HEK293T (cell line): ENCODE results near the gene FAM117A.
"Not testable (repeated sequence)": the region's sequence is repeated elsewhere in the genome, so short reads cannot be mapped to it uniquely, and the experiment has no call there.

Source experiments
- CTCF ChIA-PET: fragments of 350-600 bp; formaldehyde crosslinking; extraction: SDS; loops from one replicate; lab custom pipeline; 2021; ENCODE audit warnings: antibody characterized with exemption, inconsistent platforms; lab: Yijun Ruan, JAX
- POLR2A ChIA-PET: fragments of 350-600 bp; formaldehyde crosslinking; extraction: SDS; loops from one replicate; lab custom pipeline; 2020; ENCODE audit warnings: antibody characterized with exemption, inconsistent platforms; lab: Yijun Ruan, JAX
- DNase-seq: peaks from one replicate; pipeline ENCODE4 v3.0.0; 2012; ENCODE audit warnings: mixed read lengths; ENCODE audit errors: extremely low spot score
- ARNT ChIP-seq: fragments of 450-650 bp; IDR thresholded peaks from 2 replicates; pipeline ENCODE4 v1.6.1; 2017; ENCODE audit warnings: mild to moderate bottlenecking
- BHLHE40 ChIP-seq: fragments of 450-650 bp; IDR thresholded peaks from 2 replicates; pipeline ENCODE4 v1.6.1; 2016; ENCODE audit warnings: mild to moderate bottlenecking, moderate library complexity, borderline replicate concordance
- CTBP1 ChIP-seq: fragments of 450-650 bp; IDR thresholded peaks from 2 replicates; pipeline ENCODE4 v1.6.1; 2016; ENCODE audit warnings: borderline replicate concordance
- ELF4 ChIP-seq: fragments of 450-650 bp; IDR thresholded peaks from 2 replicates; pipeline ENCODE4 v1.6.1; 2017; ENCODE audit warnings: antibody characterized with exemption
- FOXA1 ChIP-seq: fragments of 450-650 bp; IDR thresholded peaks from 2 replicates; pipeline ENCODE4 v1.6.1; 2016; ENCODE audit warnings: mild to moderate bottlenecking
- FOXK2 ChIP-seq: fragments of 450-650 bp; IDR thresholded peaks from 2 replicates; pipeline ENCODE4 v1.6.1; 2016; ENCODE audit warnings: mild to moderate bottlenecking
- FOXM1 ChIP-seq: fragments of 450-650 bp; IDR thresholded peaks from 2 replicates; pipeline ENCODE4 v1.6.1; 2017; ENCODE audit warnings: mild to moderate bottlenecking, borderline replicate concordance
- HDGF ChIP-seq: fragments of 450-650 bp; IDR thresholded peaks from 2 replicates; pipeline ENCODE4 v1.6.1; 2017; ENCODE audit warnings: antibody characterized with exemption, borderline replicate concordance
- L3MBTL2 ChIP-seq: fragments of 450-650 bp; conservative IDR thresholded peaks from 2 replicates; pipeline ENCODE4 v1.6.1; 2016; ENCODE audit warnings: mild to moderate bottlenecking
- LEF1 ChIP-seq: fragments of 450-650 bp; IDR thresholded peaks from 2 replicates; pipeline ENCODE4 v1.6.1; 2017; ENCODE audit warnings: mild to moderate bottlenecking, borderline replicate concordance
- NFRKB ChIP-seq: fragments of 450-650 bp; IDR thresholded peaks from 2 replicates; pipeline ENCODE4 v1.6.1; 2016; ENCODE audit warnings: mild to moderate bottlenecking, moderate library complexity
- SP1 ChIP-seq: fragments of 450-650 bp; IDR thresholded peaks from 2 replicates; pipeline ENCODE4 v1.6.1; 2017
- SUZ12 ChIP-seq: fragments of 450-650 bp; IDR thresholded peaks from 2 replicates; pipeline ENCODE4 v1.6.1; 2016; ENCODE audit warnings: mild to moderate bottlenecking
- TARDBP ChIP-seq: fragments of 450-650 bp; IDR thresholded peaks from 2 replicates; pipeline ENCODE4 v1.6.1; 2016
- ZNF384 ChIP-seq: fragments of 450-650 bp; IDR thresholded peaks from 2 replicates; pipeline ENCODE4 v1.6.1; 2016
- TF ChIP-seq, protein P1 (sequence below): fragments of 450-650 bp; IDR thresholded peaks from 2 replicates; pipeline ENCODE4 v1.6.1; 2016

FAM117A gene

DNA sequence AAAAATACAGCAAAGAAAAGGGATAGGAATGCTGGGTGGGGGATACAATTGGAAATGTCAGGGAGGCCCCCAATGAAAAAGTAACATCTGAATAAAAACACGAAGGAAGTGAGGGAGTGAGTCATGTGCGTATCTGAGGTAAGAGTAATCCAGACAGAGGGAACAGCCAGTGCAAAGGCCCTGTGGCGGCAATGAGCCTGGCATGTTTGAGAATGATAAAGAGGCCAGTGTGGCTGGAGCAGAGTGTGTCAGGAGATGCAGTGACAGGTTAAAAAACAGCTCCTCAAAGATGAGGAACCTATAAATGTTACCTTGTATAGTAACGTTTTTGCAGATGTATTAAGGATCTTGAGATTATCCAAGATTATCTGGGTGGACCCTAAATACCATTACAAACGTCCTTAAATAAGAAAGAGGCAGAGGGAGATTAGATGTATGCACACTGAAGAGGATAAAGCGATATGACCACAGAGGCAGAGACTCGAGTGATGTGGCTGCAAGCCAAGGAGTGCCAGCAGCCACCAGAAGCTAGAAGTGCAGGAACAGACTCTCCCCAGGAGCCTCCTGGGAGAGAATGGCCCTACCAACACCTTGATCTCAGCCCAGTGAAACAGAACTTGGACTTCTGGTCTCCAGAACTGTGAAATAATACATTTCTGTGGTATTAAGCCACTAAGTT is 38.3 kb downstream of the FAM117A start:
- no peak for DNase-seq
- TF ChIP-seq FOXK2 (no peak), SP1 (no peak), FOXA1 (no peak), L3MBTL2 (no peak), ELF4 (no peak), FOXM1 (no peak), NFRKB (no peak), BHLHE40 (no peak), ZNF384 (no peak), HDGF (no peak), CTBP1 (no peak), TARDBP (no peak), SUZ12 (no peak)
- TF ChIP-seq, protein P1, sequence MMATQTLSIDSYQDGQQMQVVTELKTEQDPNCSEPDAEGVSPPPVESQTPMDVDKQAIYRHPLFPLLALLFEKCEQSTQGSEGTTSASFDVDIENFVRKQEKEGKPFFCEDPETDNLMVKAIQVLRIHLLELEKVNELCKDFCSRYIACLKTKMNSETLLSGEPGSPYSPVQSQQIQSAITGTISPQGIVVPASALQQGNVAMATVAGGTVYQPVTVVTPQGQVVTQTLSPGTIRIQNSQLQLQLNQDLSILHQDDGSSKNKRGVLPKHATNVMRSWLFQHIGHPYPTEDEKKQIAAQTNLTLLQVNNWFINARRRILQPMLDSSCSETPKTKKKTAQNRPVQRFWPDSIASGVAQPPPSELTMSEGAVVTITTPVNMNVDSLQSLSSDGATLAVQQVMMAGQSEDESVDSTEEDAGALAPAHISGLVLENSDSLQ: no peak
- CTCF ChIA-PET: no interaction called here
- POLR2A ChIA-PET: no interaction called here

DNA sequence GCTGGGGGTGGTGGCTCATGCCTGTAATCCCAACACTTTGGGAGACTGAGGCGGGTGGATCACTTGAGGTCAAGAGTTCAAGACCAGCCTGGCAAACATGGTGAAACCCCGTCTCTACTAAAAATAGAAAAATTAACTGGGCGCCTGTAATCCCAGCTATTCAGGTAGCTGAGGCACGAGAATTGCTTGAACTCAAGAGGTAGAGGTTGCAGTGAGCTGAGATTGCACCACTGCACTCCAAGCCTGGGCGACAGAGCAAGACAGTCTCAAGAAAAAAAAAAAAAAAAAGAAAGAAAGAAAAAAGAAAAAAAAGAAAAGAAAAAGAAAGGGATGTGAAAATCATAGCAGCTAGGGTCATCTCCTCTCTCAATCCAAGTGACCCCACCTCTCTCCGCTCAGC is 39.4 kb downstream of the FAM117A start:
- POLR2A ChIA-PET, DNase-seq, CTCF ChIA-PET: not testable (repeated sequence)

DNA sequence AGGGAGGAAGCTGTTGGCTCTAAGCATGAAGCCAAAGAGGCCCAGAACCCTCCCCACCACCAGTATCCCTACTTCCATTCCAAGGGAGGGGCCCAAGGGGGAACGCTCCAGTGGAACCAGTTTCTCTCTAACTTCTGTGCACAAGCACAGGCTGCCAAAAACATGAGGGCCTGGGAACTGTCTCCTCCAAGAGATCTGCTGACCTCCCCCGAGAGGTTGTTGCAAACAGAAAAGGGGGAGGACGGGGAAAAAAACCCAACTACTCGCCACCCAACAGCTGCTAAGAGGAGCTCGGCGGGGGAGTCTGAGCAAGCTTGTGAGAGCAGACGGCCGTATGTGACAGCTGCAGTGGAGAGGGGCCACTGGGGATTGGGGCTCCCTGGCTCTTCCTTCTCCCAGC is 40.5 kb downstream of the FAM117A start:
- POLR2A ChIA-PET: no interaction called here
- no peak for DNase-seq
- CTCF ChIA-PET: no interaction called here
- no peak for TF ChIP-seq SUZ12
- no peak for TF ChIP-seq NFRKB
- TF ChIP-seq CTBP1: no peak
- TF ChIP-seq FOXK2: no peak
- TF ChIP-seq L3MBTL2: no peak
- TF ChIP-seq FOXM1: no peak
- TF ChIP-seq ZNF384: no peak
- TF ChIP-seq ARNT: no peak
- no peak for TF ChIP-seq HDGF
- TF ChIP-seq LEF1: no peak
- TF ChIP-seq FOXA1: no peak
- no peak for TF ChIP-seq SP1
- TF ChIP-seq ELF4: no peak
- TF ChIP-seq TARDBP: no peak
- TF ChIP-seq BHLHE40: no peak
- TF ChIP-seq, protein P1: no peak

DNA sequence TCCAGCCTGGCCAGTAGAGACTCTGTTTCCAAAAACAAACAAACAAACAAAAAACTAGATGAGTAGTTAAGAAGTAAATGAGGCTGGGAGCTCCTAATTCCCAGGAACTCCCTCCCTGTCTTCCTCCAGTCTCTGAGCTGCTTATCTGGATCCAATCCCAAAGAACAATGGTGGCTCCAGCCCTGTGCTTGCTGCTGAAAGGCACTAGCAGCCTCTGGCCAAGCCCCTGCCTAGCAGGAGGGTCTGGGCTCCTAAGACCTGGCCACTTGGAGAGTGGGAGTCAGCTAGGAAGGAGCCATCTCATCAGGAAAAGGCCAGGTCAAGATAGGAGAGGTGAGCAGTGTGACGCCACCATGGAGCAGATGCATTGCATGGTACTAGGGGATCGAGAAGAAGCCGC is 41.9 kb downstream of the FAM117A start:
- TF ChIP-seq SP1: no peak
- TF ChIP-seq ARNT: no peak
- TF ChIP-seq CTBP1: no peak
- ChIA-PET POLR2A (interaction anchor here (1.2 kb wide), 1 partner anchor 12 kb away, joined by 3 read pairs; no protein-coding TSS in a partner anchor), CTCF (interaction anchor here (0.5 to 0.6 kb wide), 2 partner anchors 9 to 65 kb away, joined by 3 to 5 read pairs; no protein-coding TSS in a partner anchor)
- DNase-seq: no peak

DNA sequence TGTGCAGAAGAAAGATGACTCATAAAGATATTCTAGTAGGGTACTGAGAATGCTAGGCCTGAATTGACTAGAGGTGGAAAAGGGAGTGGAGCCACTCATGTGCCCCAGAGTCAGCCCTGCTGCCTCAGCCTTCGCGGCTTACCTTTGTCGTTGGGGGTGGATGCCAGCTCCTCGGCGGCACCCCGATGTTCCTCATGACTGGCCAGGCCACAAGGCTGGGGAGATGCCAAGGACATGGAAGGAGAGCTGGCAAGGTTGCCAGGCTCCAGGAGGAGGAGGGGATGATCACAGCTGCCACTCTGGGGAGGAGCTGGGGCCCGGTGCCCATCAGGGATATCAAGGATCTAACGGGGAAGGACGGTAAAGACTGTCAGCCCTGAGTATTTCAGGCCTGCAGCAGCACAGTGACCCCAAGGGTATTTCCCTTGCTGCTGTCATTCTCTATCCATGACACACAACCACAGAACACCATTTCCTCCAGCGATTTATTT is 46.5 kb downstream of the FAM117A start:
- no peak for DNase-seq
- CTCF ChIA-PET: no interaction called here
- TF ChIP-seq, protein P1: no peak
- TF ChIP-seq ARNT (no peak), LEF1 (no peak), FOXK2 (no peak), SUZ12 (no peak), FOXA1 (no peak), ELF4 (no peak), L3MBTL2 (no peak)
- POLR2A ChIA-PET: interaction anchor here (1.4 kb wide), 1 partner anchor 8 kb away, joined by 3 read pairs; no protein-coding TSS in a partner anchor

DNA sequence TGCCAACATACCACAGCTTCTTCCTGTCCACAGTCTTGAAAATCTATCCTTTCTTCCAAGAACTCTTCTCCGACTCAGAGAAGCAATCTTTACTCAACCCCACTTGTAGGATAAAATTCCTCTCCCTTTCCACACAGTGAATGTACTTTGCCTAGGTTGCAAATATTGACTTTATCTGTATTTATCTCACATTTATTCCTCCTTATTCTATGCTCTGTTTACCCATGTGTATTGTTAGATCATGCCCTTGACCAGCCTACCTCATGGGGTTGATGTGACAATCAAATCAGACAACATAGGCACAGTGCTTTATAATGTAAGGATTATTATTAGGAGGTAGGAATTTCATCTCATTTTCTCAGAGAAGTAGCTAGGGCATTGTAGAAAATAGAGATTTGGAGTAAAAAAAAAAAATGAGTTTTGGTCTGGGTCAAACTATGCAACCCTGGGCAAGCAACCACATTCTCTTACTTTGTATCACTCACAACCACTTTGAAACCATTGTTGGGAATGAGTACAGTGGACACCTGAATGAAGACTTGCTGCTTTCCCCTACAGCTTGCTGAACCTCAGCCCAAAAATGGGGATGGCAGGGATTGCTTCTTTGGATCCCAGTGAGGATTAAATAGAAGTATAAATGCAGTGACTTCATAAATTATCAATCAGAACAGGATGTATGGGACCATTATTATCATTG is 47.1 kb downstream of the FAM117A start:
- TF ChIP-seq TARDBP (no peak), NFRKB (no peak), SP1 (no peak), FOXA1 (no peak), ELF4 (no peak), SUZ12 (no peak), ZNF384 (no peak), ARNT (no peak), BHLHE40 (no peak), FOXK2 (no peak)
- CTCF ChIA-PET: no interaction called here
- POLR2A ChIA-PET: interaction anchor here (1.6 kb wide), 1 partner anchor 47 kb away, joined by 5 read pairs; the partner anchor contains the start of gene FAM117A
- no peak for DNase-seq
